Spinal cord (tissue), 10 donors: Measurements from ENCODE around the gene PPM1F. TPM values are rescaled to one million over a fixed set of nuclear protein-coding genes. Genes with fewer than 3 reads are reported as not detected.

Experiments
- DNase-seq, 6 donors: peaks; one replicate each; pipeline versions ENCODE4 v3.0.0 to v3.0.0-alpha.2; 2013 to 2015; ENCODE audit warnings: low spot score in 6 of 6, low read depth in 4 of 6
- H3K27ac ChIP-seq: one replicate; pipeline ENCODE4 v1.5.1; 2013; ENCODE audit warnings: low read depth, low read length, control low read depth
- H3K27me3 ChIP-seq: one replicate; pipeline ENCODE4 v1.6.1; 2013; ENCODE audit warnings: low read length; ENCODE audit not compliant: control insufficient read depth, insufficient read depth
- H3K36me3 ChIP-seq: one replicate; pipeline ENCODE4 v1.6.1; 2013; ENCODE audit warnings: low read length; ENCODE audit not compliant: control insufficient read depth, insufficient read depth
- H3K4me1 ChIP-seq: one replicate; pipeline ENCODE4 v1.6.1; 2013; ENCODE audit warnings: low read length; ENCODE audit not compliant: control insufficient read depth, insufficient read depth
- H3K4me3 ChIP-seq: one replicate; pipeline ENCODE4 v1.5.1; 2013; ENCODE audit warnings: low read depth, low read length, control low read depth
- H3K9me3 ChIP-seq: one replicate; pipeline ENCODE4 v1.6.1; 2013; ENCODE audit warnings: low read length; ENCODE audit not compliant: control insufficient read depth, insufficient read depth
- WGBS: methylation state at CpG from one replicate; pipeline ENCODE4 v1.1.5; 2013; ENCODE audit warnings: missing lambda C conversion rate; ENCODE audit not compliant: insufficient coverage; 5-methylcytosine and 5-hydroxymethylcytosine counted together
- polyA plus RNA-seq, 2 donors: library from polyadenylated mRNA; unstranded; fragments of 120-200 nt; gene quantifications; one replicate each; pipeline ENCODE4 v1.2.1, GENCODE V29; 2013; ENCODE audit not compliant: insufficient read length in 2 of 2
- total RNA-seq, 2 donors: library from RNA; depleted of rRNA in 1 of 2; stranded (reverse); fragments of 120-200 nt in 1 of 2; fragments of >200 nt in 1 of 2; gene quantifications; one replicate each; pipeline versions ENCODE4 v1.2.3 to v1.2.4, GENCODE V29; 2013 to 2014
- donor health status: healthy.

Gene PPM1F
- total and polyA plus RNA-seq, 4 donors: 22.6 to 34.9 (median 30.3) TPM

DNA sequence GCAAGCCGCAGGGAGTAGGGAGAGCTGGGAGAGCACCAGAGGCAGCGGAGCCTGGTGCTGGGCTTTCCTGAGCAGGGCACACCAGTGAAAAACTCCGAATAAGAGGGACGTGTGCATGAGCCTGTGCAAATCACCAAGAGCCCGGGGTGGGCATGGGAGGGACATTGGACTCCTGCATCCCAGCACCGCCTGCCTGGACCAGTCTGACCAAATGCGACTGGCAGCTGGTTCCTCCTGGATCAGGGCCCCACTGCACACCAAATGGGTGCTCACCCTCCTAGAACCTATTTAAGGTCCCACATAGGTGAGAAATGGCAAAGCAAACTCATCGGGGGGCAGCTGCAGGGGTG, 3.1 kb downstream of the PPM1F start:
- H3K4me1 ChIP-seq: peaks cover 64% of the 10 kb centered on the region

DNA sequence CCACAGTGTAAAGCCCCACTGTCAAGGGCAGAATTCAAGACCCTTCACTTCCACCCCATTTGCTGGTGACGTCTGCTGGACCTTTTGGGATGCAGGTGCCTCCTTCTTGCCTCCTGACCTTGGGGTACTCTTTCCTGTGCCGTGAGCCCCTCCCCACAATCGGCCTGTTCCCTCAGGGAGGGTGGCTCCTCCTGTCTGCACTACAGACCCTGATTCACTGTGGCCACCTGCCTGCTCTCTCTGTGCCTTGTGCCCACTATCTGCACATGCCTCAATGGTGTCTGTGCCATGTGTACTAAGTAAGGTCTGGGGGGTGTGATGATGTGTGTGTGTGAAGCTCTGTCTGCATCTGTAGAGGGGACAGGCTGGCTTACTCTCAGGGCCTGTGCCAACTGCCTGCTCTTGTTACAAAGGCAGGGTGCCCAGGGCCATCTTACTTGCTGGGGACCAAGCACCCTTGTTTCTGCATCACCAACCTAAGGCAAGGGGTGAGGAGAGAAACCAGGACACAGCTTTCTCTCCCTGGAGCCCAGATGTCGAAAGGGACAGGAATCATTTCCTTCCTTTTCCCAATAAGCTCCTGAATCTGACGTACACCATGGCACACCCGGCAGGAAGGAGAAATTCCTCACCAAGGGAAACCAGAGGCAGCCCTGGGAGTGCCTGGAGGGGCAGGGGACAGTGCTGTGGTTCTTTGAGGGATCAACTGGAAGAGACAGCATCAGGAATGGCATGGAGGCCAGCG, 3.7 kb downstream of the PPM1F start:
- Histone ChIP-seq H3K4me1 (peaks cover 66% of the 10 kb centered on the region), H3K9me3 (no peaks in the 10 kb centered on the region), H3K27me3 (no peaks in the 10 kb centered on the region), H3K27ac (peak overlapping the region; percentile 64), H3K36me3 (peaks cover 53% of the 10 kb centered on the region), H3K4me3 (no peak overlapping the region)
- peak in 1 of 6 donors; percentile 17 for DNase-seq
- 76% methylated on average over 4 of the region's 7 CpGs for WGBS

More for the DNA sequence above, 3.1 kb downstream of the PPM1F start:
- 92% methylated on average over 7 of the region's 8 CpGs for WGBS
- no peak for DNase-seq
- peaks cover 47% of the 10 kb centered on the region for H3K36me3 ChIP-seq
- no peaks in the 10 kb centered on the region for H3K9me3 ChIP-seq
- H3K4me3 ChIP-seq: no peak overlapping the region
- H3K27me3 ChIP-seq: no peaks in the 10 kb centered on the region
- peak overlapping the region; percentile 64 for H3K27ac ChIP-seq

DNA sequence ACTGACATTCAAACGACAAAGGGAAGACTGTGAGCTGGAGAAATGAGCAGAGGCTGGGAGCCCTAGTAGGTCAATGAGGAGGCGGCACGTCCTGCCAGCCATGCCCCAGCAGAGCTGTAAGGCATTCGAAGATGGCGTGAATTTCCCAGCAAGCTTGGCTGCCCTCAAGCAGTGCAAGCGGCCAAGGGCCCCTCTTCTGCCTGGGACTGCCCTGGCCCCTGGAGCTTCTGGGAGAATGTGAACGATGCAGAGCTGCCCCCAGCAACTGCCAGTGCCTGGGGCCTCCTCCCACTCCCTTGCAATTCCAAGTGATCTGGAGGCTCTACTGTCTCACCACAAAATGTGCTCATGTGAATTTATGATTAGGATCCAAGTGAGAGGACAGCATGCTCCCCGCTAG, 4.3 kb downstream of the PPM1F start:
- no peak for DNase-seq
- peaks cover 59% of the 10 kb centered on the region for H3K36me3 ChIP-seq
- no peak overlapping the region for H3K4me3 ChIP-seq
- H3K4me1 ChIP-seq: peaks cover 72% of the 10 kb centered on the region
- peak overlapping the region; percentile 64 for H3K27ac ChIP-seq
- H3K9me3 ChIP-seq: no peaks in the 10 kb centered on the region
- no peaks in the 10 kb centered on the region for H3K27me3 ChIP-seq
- 72% methylated on average over 8 of the region's 8 CpGs for WGBS

DNA sequence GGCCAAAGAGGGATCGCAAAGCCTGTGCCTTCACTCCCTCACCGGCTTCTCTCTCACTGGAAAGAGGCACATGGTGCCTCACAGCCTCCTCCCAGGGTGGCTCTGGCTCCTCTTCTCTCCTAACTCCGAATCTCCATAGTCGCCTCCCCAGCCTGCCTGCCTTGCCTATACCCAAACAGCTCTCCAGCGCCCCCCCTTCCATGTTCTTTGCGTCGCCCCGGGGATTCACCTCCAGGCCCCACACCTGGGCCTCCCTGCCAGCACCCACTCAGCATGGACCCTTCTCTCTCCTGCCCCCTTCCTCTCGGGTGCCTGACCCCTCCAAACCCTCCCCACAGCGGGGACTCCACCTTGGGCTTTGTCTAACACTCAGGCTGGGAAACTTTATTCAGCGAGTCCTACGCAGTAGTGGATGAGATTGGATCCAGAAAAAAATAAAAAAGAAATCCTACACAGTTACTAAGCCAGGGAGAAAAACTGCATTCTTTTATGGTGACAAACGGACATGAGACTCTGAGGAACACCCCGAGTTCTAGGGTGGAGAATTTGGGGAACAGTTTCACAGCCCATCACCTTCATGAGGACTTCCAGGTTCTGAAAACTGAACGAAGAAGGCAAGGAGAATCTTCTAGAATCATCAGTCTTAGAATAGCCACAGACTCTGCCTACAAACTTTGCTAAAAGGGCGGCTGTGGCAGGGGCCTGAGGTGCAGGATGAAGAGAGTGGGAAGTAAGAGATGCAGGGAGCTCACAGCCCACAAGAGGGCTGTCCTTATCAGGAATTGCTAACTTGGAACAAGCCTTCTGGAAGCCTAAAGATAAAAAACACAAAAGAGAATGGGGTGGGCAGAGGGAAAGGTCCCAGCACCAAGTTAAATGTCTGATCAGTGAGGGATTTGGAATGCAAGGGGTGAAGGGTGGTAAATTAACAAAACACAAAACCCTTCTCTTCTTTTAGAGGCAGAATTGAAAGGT, 5.3 kb downstream of the PPM1F start:
- peak in 2 of 6 donors; percentile 36 to 59 for DNase-seq
- no peaks in the 10 kb centered on the region for H3K27me3 ChIP-seq
- H3K4me1 ChIP-seq: peaks cover 77% of the 10 kb centered on the region
- no peak overlapping the region for H3K4me3 ChIP-seq
- H3K36me3 ChIP-seq: peaks cover 69% of the 10 kb centered on the region
- no peaks in the 10 kb centered on the region for H3K9me3 ChIP-seq
- peak overlapping the region; percentile 64 for H3K27ac ChIP-seq
- WGBS: 70% methylated on average over 8 of the region's 16 CpGs

DNA sequence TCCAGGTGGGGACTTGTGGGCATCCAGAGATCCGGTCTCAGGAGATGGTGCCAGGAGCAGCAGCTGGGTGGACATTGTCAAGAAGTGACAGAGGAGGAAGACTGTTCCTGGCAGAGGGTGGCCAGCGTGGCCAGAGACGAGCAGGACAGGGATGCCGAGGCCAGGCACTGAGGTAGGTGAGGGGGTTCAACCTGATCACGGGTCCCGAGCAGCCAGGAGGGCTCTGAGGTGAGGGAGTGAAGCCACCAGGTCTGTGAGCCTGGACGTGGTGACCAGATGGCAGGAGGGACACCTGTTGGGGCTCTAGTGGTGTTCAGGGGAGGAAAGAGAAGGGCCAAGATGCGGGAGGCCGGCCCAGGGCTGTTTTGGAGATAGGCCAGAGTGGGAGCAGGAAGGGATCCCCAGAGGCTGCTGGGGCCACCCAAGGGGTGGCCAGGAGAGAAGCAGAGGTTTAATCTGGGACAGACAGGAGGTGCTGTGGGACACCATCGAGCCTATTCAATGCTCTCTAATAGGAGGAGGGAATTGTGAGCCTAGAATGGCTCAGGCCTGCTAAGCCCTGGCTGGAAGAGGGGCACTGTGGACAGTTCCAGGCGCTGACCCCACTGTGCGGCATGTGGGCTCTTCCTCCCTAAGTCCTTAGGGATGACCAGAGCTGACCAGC, 6.3 kb downstream of the PPM1F start:
- DNase-seq: no peak
- no peak overlapping the region for H3K27ac ChIP-seq
- peaks cover 74% of the 10 kb centered on the region for H3K36me3 ChIP-seq
- H3K4me1 ChIP-seq: peaks cover 77% of the 10 kb centered on the region
- H3K4me3 ChIP-seq: no peak overlapping the region
- WGBS: 89% methylated on average over 12 of the region's 12 CpGs
- H3K27me3 ChIP-seq: no peaks in the 10 kb centered on the region
- H3K9me3 ChIP-seq: no peaks in the 10 kb centered on the region

DNA sequence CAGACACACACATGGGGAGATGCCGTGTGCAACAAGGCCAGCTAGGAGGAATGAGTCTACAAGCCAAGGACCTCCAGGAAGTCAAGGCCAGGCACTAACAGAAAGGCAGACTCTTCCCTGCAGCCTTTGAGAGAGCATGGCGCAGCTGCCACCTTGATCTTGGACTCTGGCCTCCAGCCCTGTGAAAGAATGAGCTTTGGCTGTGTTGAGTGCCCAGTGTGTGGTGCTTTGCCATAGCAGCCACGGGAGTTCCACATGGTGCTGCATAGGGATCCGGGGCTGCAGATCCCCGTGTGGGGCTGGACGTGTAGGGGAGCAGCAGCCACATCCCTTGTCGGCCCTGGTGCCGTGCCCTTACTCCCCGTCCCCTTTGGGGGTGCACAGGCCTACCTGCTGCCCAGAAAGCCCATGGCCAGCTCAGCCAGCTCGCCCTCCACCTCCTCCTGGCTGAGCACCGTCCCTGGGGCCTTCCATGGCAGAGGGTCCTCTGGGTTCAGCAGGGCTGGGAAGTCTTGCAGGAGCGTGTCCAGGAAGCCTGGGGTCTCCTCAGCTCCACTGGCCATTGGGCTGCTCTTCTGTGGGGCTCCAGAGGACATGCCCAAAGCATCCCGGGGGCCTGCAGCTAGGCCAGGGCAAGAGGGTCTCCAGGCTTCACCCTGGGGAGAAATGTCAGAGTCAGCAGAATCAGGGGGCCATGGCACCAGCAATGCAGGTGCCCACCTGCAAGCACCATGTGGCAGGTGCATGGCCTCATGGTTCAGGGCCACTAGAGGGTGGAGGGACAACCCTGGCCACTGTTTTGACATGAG, 7.0 kb downstream of the PPM1F start:
- no peaks in the 10 kb centered on the region for H3K27me3 ChIP-seq
- H3K27ac ChIP-seq: no peak overlapping the region
- peaks cover 80% of the 10 kb centered on the region for H3K4me1 ChIP-seq
- H3K36me3 ChIP-seq: peaks cover 82% of the 10 kb centered on the region
- no peak overlapping the region for H3K4me3 ChIP-seq
- H3K9me3 ChIP-seq: no peaks in the 10 kb centered on the region
- 92% methylated on average over 13 of the region's 13 CpGs for WGBS
- DNase-seq: no peak

DNA sequence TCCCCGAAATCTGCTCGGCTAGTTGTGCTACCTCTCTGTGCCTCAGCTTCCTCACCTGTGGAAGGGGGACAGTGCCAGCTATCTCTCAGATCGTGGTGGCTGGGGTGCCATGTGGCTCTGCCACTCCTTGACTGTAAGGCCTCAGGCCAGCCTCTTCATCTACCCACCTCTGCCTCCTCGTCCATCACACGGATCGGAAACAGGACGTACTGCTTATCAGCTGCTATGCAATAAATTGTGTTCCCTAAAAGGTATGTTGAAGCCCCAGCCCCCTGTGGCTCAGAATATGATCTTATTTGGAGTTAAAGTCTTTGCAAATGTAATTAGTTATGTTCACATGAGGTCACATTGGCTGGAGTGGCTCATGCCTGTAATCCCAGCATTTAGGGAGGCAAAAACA, 7.8 kb downstream of the PPM1F start:
- no peak overlapping the region for H3K4me3 ChIP-seq
- H3K9me3 ChIP-seq: no peaks in the 10 kb centered on the region
- WGBS: 92% methylated on average over 3 of the region's 7 CpGs
- peaks cover 83% of the 10 kb centered on the region for H3K4me1 ChIP-seq
- H3K27me3 ChIP-seq: no peaks in the 10 kb centered on the region
- no peak for DNase-seq
- peaks cover 87% of the 10 kb centered on the region for H3K36me3 ChIP-seq
- H3K27ac ChIP-seq: no peak overlapping the region

DNA sequence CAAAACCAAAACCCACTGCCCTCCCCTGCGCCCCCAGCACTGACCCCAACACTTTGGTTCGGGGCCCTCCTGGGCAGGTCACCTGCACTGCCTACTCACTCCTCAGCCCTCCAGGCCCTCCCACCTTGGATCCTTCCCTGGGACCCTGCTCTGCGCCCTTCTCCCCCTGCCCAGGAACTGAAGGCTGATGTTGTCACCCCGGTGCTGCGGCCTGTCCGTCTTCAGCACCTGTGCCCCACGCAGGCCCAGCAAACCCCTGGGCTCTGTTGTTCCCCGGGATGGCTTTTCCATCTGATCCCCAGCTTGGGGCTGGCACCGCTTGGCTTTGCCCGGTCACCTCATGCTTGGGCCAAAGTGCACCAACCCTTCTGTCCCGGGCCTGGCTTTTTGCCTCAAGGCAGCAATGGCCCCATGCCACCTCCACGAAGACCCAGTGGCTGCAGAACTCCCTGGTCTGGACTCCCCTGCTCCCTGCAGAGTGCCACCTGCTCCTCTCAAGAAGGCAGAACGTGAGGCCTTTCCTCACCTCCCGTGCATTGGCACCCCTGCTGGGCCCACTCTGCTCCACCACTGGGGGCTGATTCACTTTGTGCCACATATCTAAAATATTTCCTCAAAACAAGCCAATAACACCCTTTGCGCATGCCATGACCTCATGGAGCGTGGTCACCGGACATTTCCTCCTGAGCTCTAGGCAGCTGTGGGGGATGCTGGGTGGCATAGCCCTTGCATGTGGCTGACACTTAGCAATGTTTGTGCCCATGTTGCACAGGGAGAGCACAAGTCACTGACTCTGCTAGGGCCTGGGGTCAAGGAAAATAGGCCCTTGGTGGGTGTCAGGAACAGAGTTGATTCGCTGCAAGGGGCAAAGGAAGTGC, 8.8 kb downstream of the PPM1F start:
- WGBS: 93% methylated on average over 18 of the region's 18 CpGs
- H3K36me3 ChIP-seq: peaks cover 88% of the 10 kb centered on the region

More for the DNA sequence above, 8.8 kb downstream of the PPM1F start:
- H3K4me1 ChIP-seq: peaks cover 83% of the 10 kb centered on the region
- H3K27ac ChIP-seq: no peak overlapping the region
- DNase-seq: no peak
- no peaks in the 10 kb centered on the region for H3K9me3 ChIP-seq
- H3K4me3 ChIP-seq: no peak overlapping the region
- H3K27me3 ChIP-seq: no peaks in the 10 kb centered on the region
